Measurements from ENCODE around the gene RNF5.
A peak's percentile ranks its signal among the peaks of the same experiment; 100 is the strongest.
"Not testable (repeated sequence)": the region's sequence is repeated elsewhere in the genome, so short reads cannot be mapped to it uniquely, and the experiment has no call there.

The RNF5 gene, protein sequence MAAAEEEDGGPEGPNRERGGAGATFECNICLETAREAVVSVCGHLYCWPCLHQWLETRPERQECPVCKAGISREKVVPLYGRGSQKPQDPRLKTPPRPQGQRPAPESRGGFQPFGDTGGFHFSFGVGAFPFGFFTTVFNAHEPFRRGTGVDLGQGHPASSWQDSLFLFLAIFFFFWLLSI

DNA sequence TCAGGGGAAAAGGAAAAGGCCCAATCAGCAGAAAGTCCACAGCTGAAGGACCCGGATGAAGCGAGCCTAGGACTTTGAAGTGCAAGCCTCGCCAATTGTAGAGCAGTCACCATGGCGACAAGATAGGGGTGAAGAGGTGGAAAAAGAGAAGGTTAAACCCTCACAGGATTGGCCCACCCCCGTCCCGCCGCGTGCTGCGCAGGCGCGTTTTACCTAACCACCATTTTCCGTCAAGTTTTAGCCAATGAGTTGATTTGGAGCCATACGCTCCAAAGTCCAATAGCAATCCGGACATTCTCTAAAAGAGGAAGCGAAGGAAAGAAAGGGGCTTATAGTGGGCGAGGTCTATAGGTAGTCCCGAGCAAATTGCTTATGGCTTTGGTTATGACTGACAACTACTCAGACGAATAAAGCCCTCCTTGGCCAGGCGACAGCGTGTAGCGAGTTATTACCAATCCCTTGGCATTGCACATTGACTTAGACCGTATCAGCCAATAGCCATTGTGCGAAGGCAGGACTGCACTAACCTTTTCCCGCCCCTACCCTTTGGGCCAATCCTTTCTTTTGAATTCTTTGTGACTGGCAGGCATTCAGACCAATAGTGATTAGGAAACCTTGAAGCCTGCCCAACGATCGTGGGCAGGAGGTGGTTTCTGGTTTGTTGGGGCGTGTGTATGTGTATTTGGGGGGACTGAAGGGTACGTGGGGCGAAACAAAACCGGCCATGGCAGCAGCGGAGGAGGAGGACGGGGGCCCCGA lies at the start of gene RNF5:
Gene RNF5, plus strand, starts transcription at position 618 of the 759 bp plus-strand sequence. Its CDS starts 107 bp downstream, at position 725.
- Mint-ChIP-seq H3K4me1 (peaks cover 71% of the 10 kb centered on the region), H3K27me3 (no peaks in the 10 kb centered on the region), H3K9me3 (no peaks in the 10 kb centered on the region), H3K36me3 (peaks cover 24% of the 10 kb centered on the region), H3K27ac (peak within 1 kb of the TSS; percentile 92), H3K4me3 (peak within 1 kb of the TSS; percentile 85)
- peak; percentile 97 for DNase-seq
- CTCF ChIA-PET, result interaction anchor here (0.7 to 1.8 kb wide), 4 partner anchors 13 to 18 kb away, joined by 3 to 9 read pairs (median 5); partner anchors contain the start of gene GPSM3

DNA sequence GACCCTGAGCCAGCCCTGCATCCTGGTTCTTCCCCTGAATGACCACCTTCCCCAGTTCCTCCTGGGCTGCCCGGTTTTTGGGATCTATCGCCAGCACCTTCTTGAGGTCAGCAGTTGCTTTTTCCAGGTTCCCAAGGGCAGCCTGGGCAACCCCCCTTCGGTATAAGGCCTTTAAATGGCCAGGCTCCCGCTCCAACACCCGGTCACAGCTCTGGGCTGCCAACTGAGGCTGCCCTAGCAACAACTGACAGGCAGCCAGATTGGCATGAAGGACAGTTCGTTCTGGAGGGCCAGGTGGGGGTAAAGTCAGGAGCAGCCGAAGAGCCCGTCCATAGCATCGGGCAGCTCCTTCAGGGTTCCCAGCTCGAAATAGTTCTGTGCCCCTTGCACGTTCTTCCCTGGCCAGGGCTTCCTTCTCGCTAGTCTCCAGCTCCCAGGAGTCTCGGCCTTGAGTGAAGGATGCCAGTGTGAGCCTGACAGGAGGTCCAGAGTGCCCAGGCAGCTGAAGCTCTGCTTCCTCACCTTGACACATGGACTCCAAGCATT lies 49.4 kb upstream of the RNF5 start:
- DNase-seq, result no peak
- peaks cover 33% of the 10 kb centered on the region for H3K36me3 Mint-ChIP-seq
- peak overlapping the region; percentile 95 for H3K27ac Mint-ChIP-seq
- H3K4me3 Mint-ChIP-seq, result peak overlapping the region; percentile 99
- CTCF ChIA-PET, result interaction anchor here (0.7 to 3.7 kb wide), 4 partner anchors 11 to 67 kb away, joined by 3 to 25 read pairs (median 4); partner anchors contain the start of gene GPSM3
- peaks cover 12% of the 10 kb centered on the region for H3K27me3 Mint-ChIP-seq
- no peaks in the 10 kb centered on the region for H3K9me3 Mint-ChIP-seq
- H3K4me1 Mint-ChIP-seq, result peaks cover 50% of the 10 kb centered on the region

DNA sequence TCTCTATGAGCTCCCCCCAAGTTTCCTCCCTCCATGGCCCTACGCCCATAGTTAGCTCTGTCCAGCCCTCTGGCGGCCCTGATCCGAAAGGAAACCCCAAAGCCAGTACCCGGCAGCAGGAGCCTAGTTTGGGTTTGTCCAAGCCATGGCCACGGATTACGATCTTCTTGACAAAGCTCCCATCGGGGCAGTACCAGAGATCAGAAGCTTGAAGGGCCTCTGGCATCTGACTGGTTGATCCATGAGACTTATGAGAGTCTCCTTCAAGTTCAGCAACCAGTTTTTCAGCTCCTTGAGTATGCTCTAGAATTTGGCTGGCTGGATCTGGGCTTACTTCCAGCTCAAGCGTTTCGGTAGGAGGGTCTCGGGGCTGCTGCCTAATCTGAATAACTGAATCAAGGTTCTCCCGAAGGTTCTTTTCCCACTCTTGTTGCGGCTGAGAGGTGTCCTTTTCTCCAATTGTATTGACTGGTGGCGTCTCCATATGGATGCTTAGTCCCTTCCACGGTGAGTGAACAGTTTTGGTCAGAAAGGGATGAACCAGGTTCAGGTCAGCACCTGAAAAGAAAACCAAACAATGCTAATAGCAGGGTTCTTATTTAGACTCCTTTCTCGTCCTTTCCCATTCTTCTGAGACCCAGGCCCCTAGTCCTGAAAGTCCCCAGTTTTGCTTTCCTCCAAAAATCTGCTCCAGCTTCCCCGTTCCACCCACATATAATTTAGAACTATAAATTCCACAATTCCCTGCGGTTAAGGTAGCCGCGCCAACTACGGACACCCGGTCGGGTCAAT lies 48.7 kb upstream of the RNF5 start:
- CTCF ChIA-PET, result interaction anchor here (0.7 to 3.7 kb wide), 5 partner anchors 9 to 66 kb away, joined by 3 to 25 read pairs (median 4); partner anchors contain the start of gene GPSM3
- Mint-ChIP-seq H3K27ac (peak overlapping the region; percentile 95), H3K36me3 (peaks cover 27% of the 10 kb centered on the region), H3K27me3 (peaks cover 18% of the 10 kb centered on the region), H3K9me3 (no peaks in the 10 kb centered on the region), H3K4me3 (peak overlapping the region; percentile 96), H3K4me1 (peaks cover 46% of the 10 kb centered on the region)
- no peak for DNase-seq

DNA sequence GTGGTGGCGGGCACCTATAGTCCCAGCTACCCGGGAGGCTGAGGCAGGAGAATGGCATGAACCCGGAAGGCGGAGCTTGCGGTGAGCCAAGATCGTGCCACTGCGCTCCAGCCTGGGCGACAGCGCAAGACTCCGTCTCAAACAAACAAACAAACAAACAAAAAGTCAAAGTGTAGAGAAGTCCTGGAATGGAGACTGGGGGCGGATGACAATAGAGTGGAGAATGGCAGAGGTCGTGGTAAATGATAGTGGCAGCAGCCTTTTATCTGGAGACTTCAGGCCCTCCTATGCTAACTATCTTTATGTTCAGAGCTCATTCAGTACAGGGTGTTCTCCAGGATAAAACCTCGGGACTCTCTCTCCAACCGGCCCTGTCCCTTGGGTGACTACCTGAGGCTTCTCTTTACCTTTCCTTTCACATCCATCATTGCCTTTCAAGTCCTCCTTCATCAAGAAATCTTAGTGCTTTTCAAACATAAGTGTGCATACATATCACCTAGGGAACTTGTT lies 46.7 kb upstream of the RNF5 start:
- CTCF ChIA-PET, result interaction anchor here (1.1 to 1.9 kb wide), 2 partner anchors 13 to 64 kb away, joined by 3 to 4 read pairs; no protein-coding TSS in a partner anchor
- peak overlapping the region; percentile 28 for H3K4me3 Mint-ChIP-seq
- DNase-seq, result no peak
- no peaks in the 10 kb centered on the region for H3K9me3 Mint-ChIP-seq
- peaks cover 38% of the 10 kb centered on the region for H3K4me1 Mint-ChIP-seq
- H3K27me3 Mint-ChIP-seq, result peaks cover 35% of the 10 kb centered on the region
- H3K36me3 Mint-ChIP-seq, result peaks cover 20% of the 10 kb centered on the region
- no peak overlapping the region for H3K27ac Mint-ChIP-seq

DNA sequence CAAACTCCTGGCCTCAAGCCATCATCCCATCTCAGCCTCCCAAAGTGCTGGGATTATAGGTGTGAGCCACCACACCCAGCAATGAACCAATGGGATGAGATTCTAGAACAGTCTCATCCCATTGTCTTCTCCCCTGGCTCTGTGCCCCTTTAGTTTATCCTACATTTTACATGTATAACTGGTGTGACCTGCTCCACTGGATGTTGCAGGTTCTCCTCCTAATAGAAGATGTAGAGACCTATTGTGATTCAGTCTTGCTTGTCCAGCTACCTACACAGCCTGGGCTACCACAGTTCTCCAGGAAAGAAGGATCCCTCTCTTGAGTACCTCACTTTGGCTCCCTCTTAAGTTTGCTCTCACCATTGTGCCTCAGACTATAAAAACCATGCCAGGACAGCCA lies 46.1 kb upstream of the RNF5 start:
- DNase-seq, result no peak
- no peak overlapping the region for H3K4me3 Mint-ChIP-seq
- H3K36me3 Mint-ChIP-seq, result peaks cover 14% of the 10 kb centered on the region
- H3K27me3 Mint-ChIP-seq, result peaks cover 35% of the 10 kb centered on the region
- CTCF ChIA-PET, result interaction anchor here (1.1 to 1.9 kb wide), 2 partner anchors 13 to 63 kb away, joined by 3 to 4 read pairs; no protein-coding TSS in a partner anchor
- no peak overlapping the region for H3K27ac Mint-ChIP-seq
- no peaks in the 10 kb centered on the region for H3K9me3 Mint-ChIP-seq
- H3K4me1 Mint-ChIP-seq, result peaks cover 32% of the 10 kb centered on the region

DNA sequence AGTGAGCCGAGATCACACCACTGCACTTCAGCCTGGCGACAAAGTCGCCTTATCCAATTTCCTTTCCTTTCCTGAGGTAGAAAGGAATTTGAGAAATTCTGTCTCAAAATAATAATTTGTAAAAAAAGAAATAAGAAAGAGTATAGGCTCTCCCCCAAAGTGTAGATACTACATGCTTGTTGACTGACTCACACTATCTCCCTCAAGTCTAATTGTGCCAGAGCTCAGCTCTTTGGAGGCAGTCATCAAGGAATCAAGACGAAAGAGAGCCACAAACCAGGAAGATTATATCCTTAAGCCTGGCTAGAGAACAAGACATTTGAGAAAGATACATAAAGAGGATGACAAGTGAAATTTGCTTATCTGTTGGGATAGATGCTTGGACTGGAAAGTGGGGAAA lies 44.4 kb upstream of the RNF5 start:
- DNase-seq, result no peak
- Mint-ChIP-seq H3K27ac (no peak overlapping the region), H3K27me3 (peaks cover 35% of the 10 kb centered on the region), H3K4me1 (peaks cover 16% of the 10 kb centered on the region), H3K9me3 (no peaks in the 10 kb centered on the region), H3K4me3 (no peak overlapping the region), H3K36me3 (peaks cover 3% of the 10 kb centered on the region)
- CTCF ChIA-PET, result no interaction called here

DNA sequence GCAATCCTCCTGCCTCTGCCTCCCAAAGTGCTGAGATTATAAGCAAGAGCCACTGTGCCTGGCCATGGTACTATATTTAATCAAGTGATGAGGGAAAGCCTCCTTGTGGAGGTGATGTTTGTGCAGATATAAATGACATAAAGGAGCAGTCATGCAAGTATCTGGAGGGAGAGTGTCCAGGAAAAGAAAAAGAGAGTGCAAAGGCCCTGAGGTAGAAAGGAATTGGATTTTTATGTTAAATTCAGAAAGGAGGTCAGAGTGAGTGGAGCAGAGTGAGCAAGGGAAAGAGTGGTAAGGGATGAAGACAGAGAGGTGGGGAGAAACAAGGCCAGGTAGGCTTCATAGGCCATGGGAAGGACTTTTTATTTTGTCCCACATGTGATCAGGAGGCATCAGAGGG lies 40.8 kb upstream of the RNF5 start:
- H3K4me1 Mint-ChIP-seq, result no peaks in the 10 kb centered on the region
- no peak for DNase-seq
- H3K4me3 Mint-ChIP-seq, result no peak overlapping the region
- no peak overlapping the region for H3K27ac Mint-ChIP-seq
- H3K36me3 Mint-ChIP-seq, result no peaks in the 10 kb centered on the region
- H3K27me3 Mint-ChIP-seq, result peaks cover 32% of the 10 kb centered on the region
- CTCF ChIA-PET, result no interaction called here
- H3K9me3 Mint-ChIP-seq, result no peaks in the 10 kb centered on the region

DNA sequence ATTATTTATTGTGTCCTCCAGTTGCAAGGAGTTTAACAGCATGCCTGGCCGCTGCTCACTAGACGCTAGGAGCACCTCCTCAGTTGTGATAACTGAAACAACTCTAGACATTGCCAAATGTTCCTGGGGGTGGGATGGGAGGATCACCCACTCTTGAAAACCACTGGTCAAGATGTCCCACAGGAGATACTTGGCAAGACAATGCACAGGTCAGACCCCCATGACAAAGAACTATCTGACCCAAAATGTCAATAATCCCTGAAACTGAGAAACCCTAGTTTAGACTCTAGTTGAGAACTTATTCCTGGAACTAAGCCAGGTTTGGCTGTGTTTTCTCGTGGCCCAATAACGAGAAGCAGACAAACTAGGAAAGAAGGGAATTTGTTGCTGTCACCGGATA lies 38.6 kb upstream of the RNF5 start:
- no peak overlapping the region for H3K4me3 Mint-ChIP-seq
- CTCF ChIA-PET, result interaction anchor here (0.9 to 1.1 kb wide), 2 partner anchors 9 kb away, joined by 3 to 4 read pairs; partner anchors contain the start of gene FKBPL
- no peaks in the 10 kb centered on the region for H3K36me3 Mint-ChIP-seq
- H3K4me1 Mint-ChIP-seq, result no peaks in the 10 kb centered on the region
- H3K27me3 Mint-ChIP-seq, result peaks cover 25% of the 10 kb centered on the region
- H3K9me3 Mint-ChIP-seq, result no peaks in the 10 kb centered on the region
- DNase-seq, result no peak
- H3K27ac Mint-ChIP-seq, result no peak overlapping the region

DNA sequence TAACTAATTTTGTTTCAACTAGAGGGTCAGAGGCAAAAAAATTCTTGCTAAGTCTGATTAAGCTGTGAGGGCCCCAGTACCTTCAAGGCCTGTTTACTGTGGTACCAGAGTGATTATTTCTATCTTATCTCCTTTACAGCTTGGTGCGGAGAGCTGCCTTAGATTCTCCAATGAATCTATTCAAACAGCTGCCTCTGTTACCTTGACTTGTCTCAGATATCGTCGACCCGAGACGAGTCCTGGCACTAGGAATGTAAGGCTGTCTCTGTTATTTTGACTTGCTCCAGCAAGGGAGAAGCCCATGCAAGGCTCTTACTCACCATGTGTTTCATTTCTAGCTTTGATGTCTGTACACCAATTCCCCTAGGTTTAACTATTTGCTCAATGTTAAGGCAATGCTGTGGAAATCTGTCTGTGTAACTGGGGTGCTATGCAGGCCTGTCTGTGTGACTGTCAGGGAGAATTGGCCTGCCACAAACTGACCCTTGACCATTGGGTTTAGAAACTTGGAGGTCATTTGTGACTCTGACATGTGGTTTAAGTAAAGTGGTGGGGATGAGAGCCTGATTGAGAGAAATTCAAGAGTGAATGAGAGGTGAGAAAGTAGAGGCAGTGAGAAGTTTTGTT lies 37.7 kb upstream of the RNF5 start:
- CTCF ChIA-PET, result interaction anchor here (0.9 to 1.0 kb wide), 2 partner anchors 8 to 13 kb away, joined by 3 read pairs; partner anchors contain the start of gene ATF6B
- no peak for DNase-seq
- H3K4me1 Mint-ChIP-seq, result no peaks in the 10 kb centered on the region
- no peaks in the 10 kb centered on the region for H3K36me3 Mint-ChIP-seq
- peaks cover 20% of the 10 kb centered on the region for H3K27me3 Mint-ChIP-seq
- no peaks in the 10 kb centered on the region for H3K9me3 Mint-ChIP-seq
- H3K27ac Mint-ChIP-seq, result no peak overlapping the region
- no peak overlapping the region for H3K4me3 Mint-ChIP-seq

DNA sequence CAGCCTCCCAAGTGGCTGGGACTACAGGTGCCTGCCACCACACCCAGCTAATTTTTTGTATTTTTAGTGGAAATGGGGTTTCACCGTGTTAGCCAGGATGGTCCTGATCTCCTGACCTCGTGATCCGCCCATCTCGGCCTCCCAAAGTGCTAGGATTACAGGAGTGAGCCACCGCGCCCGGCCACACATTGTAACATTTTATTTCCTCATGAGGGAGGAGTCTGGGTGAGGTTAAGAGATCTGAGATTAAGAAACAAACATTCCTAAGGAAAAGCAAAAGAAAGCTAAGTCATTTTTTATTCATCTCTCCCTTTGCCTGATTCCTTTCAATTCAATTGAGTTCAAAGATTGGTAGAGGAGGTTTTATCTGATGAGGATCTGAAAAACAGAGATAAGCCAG lies 34.0 kb upstream of the RNF5 start:
- H3K36me3 Mint-ChIP-seq, CTCF ChIA-PET, H3K27ac Mint-ChIP-seq, DNase-seq, H3K9me3 Mint-ChIP-seq, H3K4me3 Mint-ChIP-seq: not testable (repeated sequence)
- Mint-ChIP-seq H3K4me1 (peaks cover 15% of the 10 kb centered on the region), H3K27me3 (peaks cover 51% of the 10 kb centered on the region)

DNA sequence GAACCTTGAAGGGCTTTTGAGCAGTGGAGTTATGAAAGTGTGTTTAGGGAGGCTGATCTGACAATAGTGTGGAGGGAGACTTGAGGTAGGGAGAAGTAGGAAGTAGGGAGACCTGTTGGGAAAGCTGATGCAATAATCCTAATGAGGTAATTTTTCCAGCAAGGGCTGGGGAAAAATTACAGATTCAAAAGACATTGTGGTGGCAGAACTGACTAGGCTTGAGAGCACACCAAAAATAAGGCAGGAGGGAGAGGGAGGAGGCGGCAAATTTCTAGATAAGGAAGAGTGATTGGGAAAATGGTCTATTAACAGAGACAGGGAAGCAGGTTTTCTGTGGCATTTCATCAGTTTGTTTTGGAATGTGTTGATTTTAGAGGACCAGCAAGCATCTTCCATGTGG lies 31.9 kb upstream of the RNF5 start:
- H3K4me3 Mint-ChIP-seq, result no peak overlapping the region
- CTCF ChIA-PET, result interaction anchor here (1.0 to 1.2 kb wide), 2 partner anchors 12 to 35 kb away, joined by 3 read pairs; no protein-coding TSS in a partner anchor
- H3K27me3 Mint-ChIP-seq, result peaks cover 69% of the 10 kb centered on the region
- H3K9me3 Mint-ChIP-seq, result no peaks in the 10 kb centered on the region
- no peak overlapping the region for H3K27ac Mint-ChIP-seq
- no peaks in the 10 kb centered on the region for H3K36me3 Mint-ChIP-seq
- no peak for DNase-seq
- H3K4me1 Mint-ChIP-seq, result peaks cover 26% of the 10 kb centered on the region

DNA sequence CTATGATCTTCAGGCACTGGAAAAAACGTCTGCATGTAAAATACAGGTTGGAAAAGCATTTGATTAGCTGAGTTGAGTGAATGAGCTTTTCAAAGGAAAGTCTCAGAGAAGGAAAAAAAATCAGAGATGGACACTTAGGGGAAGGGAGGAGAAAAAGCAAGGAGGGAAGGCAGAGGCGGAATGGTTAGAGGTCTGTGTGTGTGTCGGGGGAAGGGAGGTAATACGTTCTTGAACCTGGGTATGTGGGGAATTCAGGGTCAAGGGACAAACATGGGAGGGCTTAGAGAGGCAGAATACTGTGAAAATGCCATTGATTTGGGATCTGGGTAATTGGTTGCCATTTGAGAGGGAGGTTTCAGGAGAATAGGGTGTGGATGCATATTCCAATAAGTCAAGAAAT lies 31.5 kb upstream of the RNF5 start:
- CTCF ChIA-PET, result interaction anchor here (1.2 kb wide), 1 partner anchor 12 kb away, joined by 3 read pairs; no protein-coding TSS in a partner anchor
- DNase-seq, result no peak
- Mint-ChIP-seq H3K9me3 (no peaks in the 10 kb centered on the region), H3K4me1 (peaks cover 28% of the 10 kb centered on the region), H3K36me3 (no peaks in the 10 kb centered on the region), H3K27ac (no peak overlapping the region), H3K4me3 (no peak overlapping the region), H3K27me3 (peaks cover 73% of the 10 kb centered on the region)

DNA sequence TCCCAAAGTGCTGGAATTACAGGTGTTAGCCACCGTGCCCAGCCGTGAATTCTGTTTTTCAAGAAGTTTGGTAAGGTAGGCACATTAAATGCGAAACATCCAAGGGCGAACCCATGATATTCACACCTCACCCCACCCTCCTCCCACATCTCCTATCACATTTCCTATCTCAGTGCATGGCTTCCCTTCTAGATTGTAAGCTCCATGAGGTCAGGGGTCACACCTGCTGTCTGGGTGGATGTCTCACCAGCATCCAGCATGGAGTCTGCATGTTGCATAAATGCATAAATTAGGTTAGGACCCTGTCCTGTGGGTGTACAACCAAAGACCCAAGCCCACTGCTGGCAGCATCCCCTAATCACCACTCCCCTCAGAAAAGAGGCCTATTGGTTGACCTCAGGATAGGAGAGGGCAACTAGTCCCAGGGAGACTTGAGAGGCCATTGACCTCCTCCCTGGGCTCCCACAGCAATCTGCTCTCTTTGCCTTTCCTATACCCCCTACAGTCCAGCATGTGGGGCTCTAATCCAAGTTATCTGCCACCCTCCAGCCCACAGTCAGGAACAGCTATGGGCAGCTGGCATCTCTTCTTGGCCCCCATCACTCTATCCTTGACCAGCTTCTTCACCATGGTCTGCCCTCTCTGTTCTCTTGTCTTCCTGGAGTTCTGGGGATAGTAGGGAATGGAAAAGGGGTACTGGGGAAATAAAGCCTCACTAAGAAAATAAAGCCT lies 30.6 kb upstream of the RNF5 start:
- CTCF ChIA-PET, result interaction anchor here (0.6 to 1.8 kb wide), 6 partner anchors 9 to 47 kb away, joined by 3 to 6 read pairs (median 3); no protein-coding TSS in a partner anchor
- H3K4me1 Mint-ChIP-seq, result peaks cover 35% of the 10 kb centered on the region
- no peaks in the 10 kb centered on the region for H3K36me3 Mint-ChIP-seq
- peak overlapping the region; percentile 15 for H3K27ac Mint-ChIP-seq
- no peak overlapping the region for H3K4me3 Mint-ChIP-seq
- peaks cover 75% of the 10 kb centered on the region for H3K27me3 Mint-ChIP-seq
- no peaks in the 10 kb centered on the region for H3K9me3 Mint-ChIP-seq
- no peak for DNase-seq
